Uterus (tissue), 4 donors: ENCODE measurements around the gene CRNKL1. TPM values are rescaled to one million over a fixed set of nuclear protein-coding genes. Genes with fewer than 3 reads are reported as not detected.
A peak's percentile ranks its signal among the peaks of the same experiment; 100 is the strongest.

ENCODE experiments used
- DNase-seq, 2 donors: peaks; one replicate each; pipeline ENCODE4 v3.0.0-alpha.2; 2019 to 2020
- H3K27ac ChIP-seq, 2 donors: fragments of 200-600 bp; sonication (generic); 1 replicate in 1 of 2; 2 replicates in 1 of 2; pipeline ENCODE4 v1.5.1; 2016 to 2018
- H3K27me3 ChIP-seq, 2 donors: fragments of 200-600 bp; sonication (generic); one replicate each; pipeline ENCODE4 v1.5.1; 2018 to 2019; ENCODE audit warnings: control low read depth in 1 of 2
- H3K36me3 ChIP-seq, 2 donors: fragments of 200-600 bp; sonication (generic); one replicate each; pipeline ENCODE4 v1.5.1; 2019; ENCODE audit warnings: control low read depth in 1 of 2
- H3K4me1 ChIP-seq, 2 donors: fragments of 200-600 bp; sonication (generic); one replicate each; pipeline ENCODE4 v1.5.1; 2018 to 2019; ENCODE audit warnings: control low read depth in 1 of 2
- H3K4me3 ChIP-seq, 2 donors: fragments of 200-600 bp; sonication (generic); 1 replicate in 1 of 2; 2 replicates in 1 of 2; pipeline ENCODE4 v1.5.1; 2018 to 2019; ENCODE audit warnings: mild to moderate bottlenecking in 1 of 2
- H3K9me3 ChIP-seq, 2 donors: fragments of 200-600 bp; sonication (generic); one replicate each; pipeline ENCODE4 v1.5.1; 2019; ENCODE audit warnings: control low read depth in 1 of 2
- POLR2A ChIP-seq, 2 donors: fragments of 450-650 bp; IDR thresholded peaks; one replicate each; pipeline ENCODE4 v1.6.1; 2016; ENCODE audit warnings: antibody characterized with exemption in 2 of 2, mild to moderate bottlenecking in 1 of 2, moderate library complexity in 1 of 2
- intact Hi-C: fragments of 100-400 bp; cut with DNase I; formaldehyde crosslinking; loops from one replicate; pipeline ENCODE4 v1.15.1; 2023; ENCODE audit warnings: low total_unique reads
- total RNA-seq, 4 donors: library from RNA; depleted of rRNA in 3 of 4; stranded (reverse); fragments of >200 nt in 3 of 4; gene quantifications; one replicate each; pipeline versions ENCODE4 v1.1.0 to v1.2.4, GENCODE V29; 2014 to 2023
- TF ChIP-seq, protein P1 (sequence below), 4 experiments: fragments of 200-600 bp in 2 of 4; fragments of 450-650 bp in 2 of 4; sonication (generic) in 2 of 4; IDR thresholded peaks; one replicate each; pipeline ENCODE4 v1.5.1; 2016 to 2019; ENCODE audit warnings: antibody characterized with exemption in 4 of 4, mild to moderate bottlenecking in 2 of 4, moderate library complexity in 1 of 4
- donor health status: DM: yes; HTN: yes; CAD: no.

The CRNKL1 gene
- total RNA-seq, 4 donors from 2014 or later, result 21.8 to 58.4 (median 38.4) TPM

DNA sequence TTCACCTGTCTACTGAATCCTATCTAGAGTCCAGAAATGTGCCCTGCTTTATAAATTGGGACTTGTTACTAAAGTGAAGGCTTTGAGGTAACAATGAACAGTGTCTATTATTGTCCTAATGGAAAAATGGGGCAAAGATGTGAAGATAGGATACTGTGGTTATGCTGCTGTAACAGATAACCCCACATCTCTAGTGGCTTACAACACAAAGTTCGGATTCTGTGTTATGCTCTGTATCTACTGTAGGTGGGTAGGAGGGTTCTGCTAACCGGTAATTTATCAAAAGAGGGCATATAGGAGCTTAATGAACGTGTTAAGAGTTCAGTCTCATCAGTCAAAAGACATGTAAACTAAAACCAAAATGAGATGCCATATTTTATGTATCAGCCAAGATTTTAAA is 28.9 kb downstream of the CRNKL1 start:
- intact Hi-C loops, result no loop called here
- TF ChIP-seq, protein P1, sequence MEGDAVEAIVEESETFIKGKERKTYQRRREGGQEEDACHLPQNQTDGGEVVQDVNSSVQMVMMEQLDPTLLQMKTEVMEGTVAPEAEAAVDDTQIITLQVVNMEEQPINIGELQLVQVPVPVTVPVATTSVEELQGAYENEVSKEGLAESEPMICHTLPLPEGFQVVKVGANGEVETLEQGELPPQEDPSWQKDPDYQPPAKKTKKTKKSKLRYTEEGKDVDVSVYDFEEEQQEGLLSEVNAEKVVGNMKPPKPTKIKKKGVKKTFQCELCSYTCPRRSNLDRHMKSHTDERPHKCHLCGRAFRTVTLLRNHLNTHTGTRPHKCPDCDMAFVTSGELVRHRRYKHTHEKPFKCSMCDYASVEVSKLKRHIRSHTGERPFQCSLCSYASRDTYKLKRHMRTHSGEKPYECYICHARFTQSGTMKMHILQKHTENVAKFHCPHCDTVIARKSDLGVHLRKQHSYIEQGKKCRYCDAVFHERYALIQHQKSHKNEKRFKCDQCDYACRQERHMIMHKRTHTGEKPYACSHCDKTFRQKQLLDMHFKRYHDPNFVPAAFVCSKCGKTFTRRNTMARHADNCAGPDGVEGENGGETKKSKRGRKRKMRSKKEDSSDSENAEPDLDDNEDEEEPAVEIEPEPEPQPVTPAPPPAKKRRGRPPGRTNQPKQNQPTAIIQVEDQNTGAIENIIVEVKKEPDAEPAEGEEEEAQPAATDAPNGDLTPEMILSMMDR (IDR thresholded peaks at IDR 0.05), result no peak
- no peak for TF ChIP-seq POLR2A (IDR thresholded peaks at IDR 0.05)
- no peak for DNase-seq
- no peak overlapping the region for H3K4me3 ChIP-seq
- no peaks in the 10 kb centered on the region for H3K27me3 ChIP-seq
- H3K4me1 ChIP-seq, result peaks cover under 1 to 3% of the 10 kb centered on the region in 2 donors
- H3K9me3 ChIP-seq, result no peaks in the 10 kb centered on the region
- no peaks in the 10 kb centered on the region for H3K36me3 ChIP-seq
- H3K27ac ChIP-seq, result no peak overlapping the region

DNA sequence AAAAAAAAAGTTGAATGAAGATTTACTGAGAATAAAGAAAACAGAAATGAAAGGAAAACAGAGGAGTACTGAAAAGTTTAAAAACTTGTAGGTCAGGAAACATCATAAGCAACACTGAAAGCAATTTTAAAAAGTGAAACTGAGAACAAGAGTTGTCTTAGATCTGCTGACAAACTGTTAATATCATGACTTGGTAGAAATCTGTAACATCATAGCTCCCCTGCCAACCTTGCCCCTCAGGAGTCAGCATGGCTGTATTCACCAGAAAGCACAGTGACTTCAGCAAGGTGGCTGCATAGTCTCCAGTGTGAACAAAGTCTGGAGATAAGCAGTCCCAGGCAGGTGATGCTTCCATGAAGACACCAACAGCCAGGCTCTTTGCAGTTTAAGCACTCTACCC is 29.8 kb downstream of the CRNKL1 start:
- no peak for TF ChIP-seq POLR2A (IDR thresholded peaks at IDR 0.05)
- TF ChIP-seq, protein P1 (IDR thresholded peaks at IDR 0.05), result no peak
- no peak for DNase-seq
- intact Hi-C loops, result no loop called here
- Histone ChIP-seq H3K9me3 (no peaks in the 10 kb centered on the region), H3K27ac (peak overlapping the region in 1 of 2 donors; percentile 35), H3K4me3 (no peak overlapping the region), H3K4me1 (peaks cover 3% of the 10 kb centered on the region in 2 donors), H3K36me3 (no peaks in the 10 kb centered on the region), H3K27me3 (no peaks in the 10 kb centered on the region)

DNA sequence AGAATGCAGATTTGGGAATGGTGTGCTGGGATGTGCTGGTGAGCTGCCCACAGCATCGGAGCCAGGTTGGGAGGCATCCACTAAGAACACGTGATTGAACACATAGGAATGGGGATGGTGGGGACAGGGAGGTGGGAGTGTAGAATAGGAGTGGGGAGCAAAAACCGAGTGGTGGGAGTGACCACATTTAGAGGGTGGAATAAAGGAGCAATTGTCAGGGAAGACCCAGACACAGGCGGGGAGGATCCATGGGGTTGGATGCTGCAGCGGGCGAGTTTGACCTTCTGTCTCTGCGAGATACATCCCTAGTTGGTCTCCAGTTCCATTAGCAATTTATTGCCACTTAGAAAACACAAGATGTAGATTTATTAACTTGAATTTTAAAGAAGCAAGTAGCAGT is 30.4 kb downstream of the CRNKL1 start:
- no peaks in the 10 kb centered on the region for H3K9me3 ChIP-seq
- H3K27me3 ChIP-seq, result no peaks in the 10 kb centered on the region
- H3K4me3 ChIP-seq, result no peak overlapping the region
- intact Hi-C loops, result no loop called here
- DNase-seq, result no peak
- H3K4me1 ChIP-seq, result peaks cover 3% of the 10 kb centered on the region in 2 donors
- H3K27ac ChIP-seq, result peak overlapping the region; percentile 1 to 35
- H3K36me3 ChIP-seq, result no peaks in the 10 kb centered on the region
- no peak for TF ChIP-seq POLR2A (IDR thresholded peaks at IDR 0.05)
- TF ChIP-seq, protein P1 (IDR thresholded peaks at IDR 0.05), result no peak

DNA sequence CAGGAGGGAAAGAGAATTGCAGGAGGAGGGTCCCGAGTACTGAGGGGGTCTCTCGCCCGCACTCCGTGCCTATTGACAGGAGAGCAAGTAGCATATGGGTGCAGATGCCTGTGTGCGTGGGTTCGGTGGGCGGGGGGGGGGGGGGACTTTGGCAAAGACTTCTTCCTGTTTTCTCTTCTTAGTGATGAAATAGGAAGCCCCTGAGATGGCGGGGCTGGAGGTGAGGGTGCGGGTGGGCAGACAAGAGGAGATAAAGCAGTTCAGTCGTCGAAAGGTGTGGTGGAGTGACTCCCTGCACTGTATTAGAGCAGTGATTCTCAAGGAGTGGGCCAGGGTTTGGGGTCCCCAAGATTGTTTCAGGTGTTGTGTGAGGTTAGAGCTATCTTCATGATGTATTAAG is 31.4 kb downstream of the CRNKL1 start:
- no peaks in the 10 kb centered on the region for H3K9me3 ChIP-seq
- TF ChIP-seq POLR2A (IDR thresholded peaks at IDR 0.05), result no peak
- TF ChIP-seq, protein P1 (IDR thresholded peaks at IDR 0.05), result no peak
- H3K4me3 ChIP-seq, result no peak overlapping the region
- no peaks in the 10 kb centered on the region for H3K36me3 ChIP-seq
- DNase-seq, result no peak
- peaks cover 3% of the 10 kb centered on the region in 2 donors for H3K4me1 ChIP-seq
- H3K27ac ChIP-seq, result no peak overlapping the region
- intact Hi-C loops, result no loop called here
- H3K27me3 ChIP-seq, result no peaks in the 10 kb centered on the region

DNA sequence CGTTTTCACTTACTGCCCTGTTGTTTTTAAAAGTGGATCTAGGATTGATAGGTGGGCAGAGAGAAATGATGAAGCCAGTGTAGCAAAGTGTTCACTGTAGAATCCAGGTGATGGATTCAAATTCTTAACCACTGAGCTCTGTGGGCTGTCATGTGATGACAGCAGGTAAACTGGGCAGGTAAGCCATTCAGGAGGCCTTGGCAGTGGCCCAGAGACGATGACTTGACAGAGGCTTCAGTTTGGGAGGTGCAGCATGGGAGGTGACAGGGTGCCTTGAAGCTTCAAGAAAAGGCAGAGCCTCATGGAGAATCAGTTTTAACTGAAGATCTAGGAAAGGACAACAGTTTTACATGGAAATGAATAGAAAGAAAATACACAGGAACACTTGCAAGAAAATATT is 33.1 kb downstream of the CRNKL1 start:
- H3K4me3 ChIP-seq, result no peak overlapping the region
- no peak for TF ChIP-seq POLR2A (IDR thresholded peaks at IDR 0.05)
- TF ChIP-seq, protein P1 (IDR thresholded peaks at IDR 0.05), result no peak
- no peak for DNase-seq

More for the DNA sequence above, 33.1 kb downstream of the CRNKL1 start:
- H3K36me3 ChIP-seq, result no peaks in the 10 kb centered on the region
- intact Hi-C loops, result no loop called here
- no peaks in the 10 kb centered on the region for H3K27me3 ChIP-seq
- H3K9me3 ChIP-seq, result no peaks in the 10 kb centered on the region
- H3K27ac ChIP-seq, result peak overlapping the region in 1 of 2 donors; percentile 20
- H3K4me1 ChIP-seq, result peaks cover 3% of the 10 kb centered on the region in 2 donors
